ENCODE results near the gene RXRB.
"Not testable (repeated sequence)": the region's sequence is repeated elsewhere in the genome, so short reads cannot be mapped to it uniquely, and the experiment has no call there.

RXRB gene

GRCh38 chr6:33200219-33201146 lies at the start of gene RXRB, which contains the start of gene SLC39A7:
RXRB (minus strand) TSS chr6:33200665; CDS start chr6:33200476, 189 bp downstream.
SLC39A7 (plus strand) TSS chr6:33200867; CDS start chr6:33201246, 379 bp downstream.
- DNase-seq, result peak; percentile 86 to 99 (median 97)

- peak in 3 of 58 donors; percentile 12 to 36 (median 21) for DNase-seq
Observed at GRCh38 chr6:33249732-33250630, 49.5 kb upstream of the RXRB start.

GRCh38 chr6:33248932-33249731 lies 48.7 kb upstream of the RXRB start:
- DNase-seq, result peak; percentile 60 to 99 (median 96)

GRCh38 chr6:33248643-33248931 lies 48.1 kb upstream of the RXRB start:
- peak in 13 of 58 donors; percentile 46 to 80 (median 69) for DNase-seq

- DNase-seq, result peak in 57 of 58 donors; percentile 50 to 92 (median 76)
Observed at GRCh38 chr6:33247977-33248642, 47.6 kb upstream of the RXRB start.

GRCh38 chr6:33243476-33243875 lies 43.0 kb upstream of the RXRB start:
- no peak for DNase-seq

GRCh38 chr6:33241968-33242367 lies 41.5 kb upstream of the RXRB start:
- no peak for DNase-seq

- DNase-seq, result no peak
Observed at GRCh38 chr6:33237741-33238140, 37.3 kb upstream of the RXRB start.

GRCh38 chr6:33236852-33237251 lies 36.4 kb upstream of the RXRB start:
- DNase-seq, result no peak

- DNase-seq, result no peak
Observed at GRCh38 chr6:33236328-33236727, 35.9 kb upstream of the RXRB start.

- DNase-seq, result no peak
Observed at GRCh38 chr6:33235221-33235634, 34.8 kb upstream of the RXRB start.

- DNase-seq, result not testable (repeated sequence)
Observed at GRCh38 chr6:33226503-33227120, 26.1 kb upstream of the RXRB start.

- DNase-seq, result no peak
Observed at GRCh38 chr6:33217681-33218080, 17.2 kb upstream of the RXRB start.

GRCh38 chr6:33217246-33217645 lies 16.8 kb upstream of the RXRB start:
- DNase-seq, result no peak

- DNase-seq, result no peak
Observed at GRCh38 chr6:33216117-33216649, 15.7 kb upstream of the RXRB start.

- DNase-seq, result no peak
Observed at GRCh38 chr6:33215271-33216116, 15.0 kb upstream of the RXRB start.

GRCh38 chr6:33213989-33214335 lies 13.5 kb upstream of the RXRB start:
- DNase-seq, result no peak

- DNase-seq, result peak in 13 of 58 donors; percentile 10 to 49 (median 25)
Observed at GRCh38 chr6:33213166-33213988, 12.9 kb upstream of the RXRB start.

All from anterior cingulate cortex (tissue), 58 donors.